GM21576 (cell line): ENCODE measurements around the gene CTDSPL.
A peak's percentile ranks its signal among the peaks of the same experiment; 100 is the strongest.
"Not testable (repeated sequence)": the region's sequence is repeated elsewhere in the genome, so short reads cannot be mapped to it uniquely, and the experiment has no call there.

ENCODE experiments used
- ATAC-seq: cut with Tn5 transposase; IDR thresholded peaks from one replicate; pipeline ENCODE4 v1.9.1; 2021; ENCODE audit warnings: mild to moderate bottlenecking, moderate library complexity; ENCODE audit not compliant: unreplicated experiment

Gene CTDSPL

GRCh38 chr3:37861620-37862041 lies at the start of gene CTDSPL:
TSS of gene CTDSPL (plus strand) at chr3:37861880. CDS start at chr3:37862200, 320 bp downstream.
- no peak for ATAC-seq

GRCh38 chr3:37812499-37812896 lies 49.2 kb upstream of the CTDSPL start:
- ATAC-seq: no peak

GRCh38 chr3:37813403-37813802 lies 48.3 kb upstream of the CTDSPL start:
- peak; percentile 57 for ATAC-seq

GRCh38 chr3:37814547-37814946 lies 47.1 kb upstream of the CTDSPL start:
- no peak for ATAC-seq

- not testable (repeated sequence) for ATAC-seq
Measured at GRCh38 chr3:37815156-37815555, 46.5 kb upstream of the CTDSPL start.

- ATAC-seq: no peak
Measured at GRCh38 chr3:37816271-37816670, 45.4 kb upstream of the CTDSPL start.

- ATAC-seq: no peak
Measured at GRCh38 chr3:37819591-37819990, 42.1 kb upstream of the CTDSPL start.

- no peak for ATAC-seq
Measured at GRCh38 chr3:37820286-37820685, 41.4 kb upstream of the CTDSPL start.

- no peak for ATAC-seq
Measured at GRCh38 chr3:37823189-37823588, 38.5 kb upstream of the CTDSPL start.

GRCh38 chr3:37824090-37824953 lies 37.4 kb upstream of the CTDSPL start:
- no peak for ATAC-seq

GRCh38 chr3:37824954-37825328 lies 36.7 kb upstream of the CTDSPL start:
- no peak for ATAC-seq

- ATAC-seq: no peak
Measured at GRCh38 chr3:37825744-37826400, 35.8 kb upstream of the CTDSPL start.

- ATAC-seq: no peak
Measured at GRCh38 chr3:37826502-37826901, 35.2 kb upstream of the CTDSPL start.

GRCh38 chr3:37826933-37827332 lies 34.7 kb upstream of the CTDSPL start:
- ATAC-seq: no peak

- no peak for ATAC-seq
Measured at GRCh38 chr3:37832480-37832879, 29.2 kb upstream of the CTDSPL start.

GRCh38 chr3:37833302-37834186 lies 28.1 kb upstream of the CTDSPL start:
- ATAC-seq: no peak

GRCh38 chr3:37836589-37836988 lies 25.1 kb upstream of the CTDSPL start:
- no peak for ATAC-seq

- no peak for ATAC-seq
Measured at GRCh38 chr3:37847689-37848088, 14.0 kb upstream of the CTDSPL start.

- ATAC-seq: no peak
Measured at GRCh38 chr3:37849146-37849923, 12.3 kb upstream of the CTDSPL start.

- no peak for ATAC-seq
Measured at GRCh38 chr3:37852097-37852496, 9.6 kb upstream of the CTDSPL start.
